GM21717 (cell line): ENCODE data around the gene PTPDC1.
"Not testable (repeated sequence)": the region's sequence is repeated elsewhere in the genome, so short reads cannot be mapped to it uniquely, and the experiment has no call there.

Experiments used
- ATAC-seq: cut with Tn5 transposase; IDR thresholded peaks from one replicate; pipeline ENCODE4 v1.9.1; 2021; ENCODE audit warnings: mild to moderate bottlenecking, moderate library complexity; ENCODE audit not compliant: unreplicated experiment

Gene PTPDC1

GRCh38 chr9:94086486-94087345, 2.5 kb downstream of the PTPDC1 start:
- no peak for ATAC-seq

- not testable (repeated sequence) for ATAC-seq
Measured at GRCh38 chr9:94094219-94095145, 10.2 kb downstream of the PTPDC1 start.

- ATAC-seq = no peak
Measured at GRCh38 chr9:94096819-94097577, 12.7 kb downstream of the PTPDC1 start.

- ATAC-seq = no peak
Measured at GRCh38 chr9:94097788-94098414, 13.6 kb downstream of the PTPDC1 start.

- no peak for ATAC-seq
Measured at GRCh38 chr9:94100152-94100879, 16.1 kb downstream of the PTPDC1 start.

GRCh38 chr9:94101162-94101853, 17.0 kb downstream of the PTPDC1 start:
- no peak for ATAC-seq

- no peak for ATAC-seq
Measured at GRCh38 chr9:94108584-94108983, 24.3 kb downstream of the PTPDC1 start.

GRCh38 chr9:94110821-94111252, 26.6 kb downstream of the PTPDC1 start:
- no peak for ATAC-seq

GRCh38 chr9:94111446-94111845, 27.2 kb downstream of the PTPDC1 start:
- no peak for ATAC-seq

- ATAC-seq = no peak
Measured at GRCh38 chr9:94112716-94113465, 28.6 kb downstream of the PTPDC1 start.

GRCh38 chr9:94120088-94120487, 35.8 kb downstream of the PTPDC1 start:
- not testable (repeated sequence) for ATAC-seq

- ATAC-seq = no peak
Measured at GRCh38 chr9:94120854-94121376, 36.7 kb downstream of the PTPDC1 start.

- no peak for ATAC-seq
Measured at GRCh38 chr9:94126844-94127243, 42.6 kb downstream of the PTPDC1 start.

- ATAC-seq = no peak
Measured at GRCh38 chr9:94127806-94128205, 43.5 kb downstream of the PTPDC1 start.

- ATAC-seq = no peak
Measured at GRCh38 chr9:94128580-94128979, 44.3 kb downstream of the PTPDC1 start.

GRCh38 chr9:94134629-94135028, 50.4 kb downstream of the PTPDC1 start:
- no peak for ATAC-seq

- ATAC-seq = no peak
Measured at GRCh38 chr9:94135222-94135621, 51.0 kb downstream of the PTPDC1 start.
